Stimulated activated CD4-positive, alpha-beta T cell treated with anti-CD3 and anti-CD28 coated beads, Interleukin-12 subunit alpha, Interleukin-12 subunit beta, amount 100 ng/mL, for 4 hours (primary cell): ENCODE measurements around the gene FAM237B.
"Not testable (repeated sequence)": the region's sequence is repeated elsewhere in the genome, so short reads cannot be mapped to it uniquely, and the experiment has no call there.

Experiments
- DNase-seq: peaks from one replicate; pipeline ENCODE4 v3.0.0-alpha.2; 2020

Gene FAM237B

DNA sequence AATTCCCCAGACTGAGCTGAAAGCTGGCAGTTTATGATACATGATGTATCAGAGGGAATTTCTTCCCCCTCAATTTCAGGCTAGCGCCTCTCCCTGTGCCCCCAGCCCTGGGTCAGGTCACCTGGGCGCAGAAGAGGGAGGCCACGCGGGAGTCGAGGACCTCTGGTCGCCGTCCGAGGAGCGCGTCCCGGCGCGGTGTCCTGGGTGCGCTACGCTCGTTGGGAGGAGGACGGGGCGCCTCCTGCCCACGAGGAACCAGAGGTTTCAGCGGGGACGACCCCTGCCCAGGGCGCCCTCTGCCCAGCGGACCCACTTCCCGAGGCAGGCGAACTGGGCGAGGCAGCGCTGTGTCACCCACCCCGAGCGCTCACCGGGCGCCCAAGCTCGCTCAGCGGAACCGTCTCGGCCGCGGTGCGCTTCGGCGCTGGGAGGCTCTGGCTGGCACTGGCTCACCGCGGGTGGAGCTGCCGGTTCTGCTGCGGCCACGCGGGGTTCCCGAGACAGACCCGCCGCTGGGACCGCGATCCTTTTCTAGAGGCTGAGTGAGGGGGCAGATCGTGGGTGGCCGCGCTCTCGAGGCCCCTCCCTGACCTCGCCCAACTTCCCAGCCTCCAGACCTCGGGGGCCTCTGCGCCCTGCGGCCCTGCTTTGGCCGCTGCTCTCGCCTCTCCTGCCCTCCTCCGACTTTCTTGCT lies at the start of gene FAM237B:
TSS of gene FAM237B (minus strand) at position 504 of the 694 bp plus-strand sequence. CDS start 1,556 bp downstream, outside the sequence.
- no peak for DNase-seq

DNA sequence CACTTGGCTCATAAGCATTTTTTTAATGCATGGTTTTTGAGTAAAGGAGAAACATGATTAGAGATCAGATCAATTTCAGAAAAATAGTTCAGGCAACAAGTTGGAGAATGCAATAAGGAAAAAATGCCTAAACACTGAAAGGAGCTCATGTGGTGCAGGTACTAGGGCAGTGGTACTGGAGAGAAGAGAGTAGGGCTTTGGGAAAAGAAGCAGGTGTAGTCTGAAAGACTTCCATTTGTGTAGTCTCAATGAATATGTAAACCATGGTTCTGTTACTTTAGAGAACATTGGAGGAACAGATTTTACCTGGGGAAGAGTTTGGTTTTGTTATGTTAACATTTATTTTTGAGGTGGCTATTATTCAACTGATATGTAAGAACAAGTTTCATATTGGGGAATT lies 30.9 kb upstream of the FAM237B start:
- DNase-seq, result no peak

DNA sequence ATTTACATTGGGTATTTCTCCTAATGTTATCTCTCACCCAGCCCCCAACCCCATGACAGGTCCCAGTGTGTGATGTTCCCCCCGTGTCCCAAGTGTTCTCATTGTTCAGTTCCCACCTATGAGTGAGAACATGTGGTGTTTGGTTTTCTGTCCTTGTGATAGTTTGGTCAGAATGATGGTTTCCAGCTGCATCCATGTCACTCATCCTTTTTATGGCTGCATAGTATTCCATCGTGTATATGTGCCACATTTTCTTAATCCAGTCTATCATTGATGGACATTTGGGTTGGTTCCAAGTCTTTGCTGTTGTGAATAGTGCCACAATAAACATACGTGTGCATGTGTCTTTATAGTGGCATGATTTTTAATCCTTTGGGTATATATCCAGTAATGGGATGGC lies 28.9 kb upstream of the FAM237B start:
- DNase-seq, result not testable (repeated sequence)

DNA sequence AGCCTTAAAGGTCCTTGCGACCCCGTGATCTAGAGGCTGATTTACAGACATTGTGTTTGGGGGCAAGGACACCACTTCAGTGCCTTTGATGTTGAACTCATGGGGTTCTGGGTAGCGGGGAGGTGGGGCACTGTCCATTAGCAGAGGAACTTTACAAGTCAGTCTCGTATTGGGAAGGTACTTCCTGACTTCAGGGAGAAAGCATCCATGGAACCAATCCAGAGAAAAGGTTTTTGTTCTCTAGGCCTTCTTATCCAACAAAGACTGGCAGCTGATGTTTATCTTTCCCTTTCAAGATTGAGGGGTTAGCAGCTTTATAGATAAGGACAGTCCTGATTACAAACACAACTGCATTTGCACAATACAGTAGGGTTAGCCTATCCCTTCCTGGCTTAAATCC lies 28.2 kb upstream of the FAM237B start:
- DNase-seq, result no peak

DNA sequence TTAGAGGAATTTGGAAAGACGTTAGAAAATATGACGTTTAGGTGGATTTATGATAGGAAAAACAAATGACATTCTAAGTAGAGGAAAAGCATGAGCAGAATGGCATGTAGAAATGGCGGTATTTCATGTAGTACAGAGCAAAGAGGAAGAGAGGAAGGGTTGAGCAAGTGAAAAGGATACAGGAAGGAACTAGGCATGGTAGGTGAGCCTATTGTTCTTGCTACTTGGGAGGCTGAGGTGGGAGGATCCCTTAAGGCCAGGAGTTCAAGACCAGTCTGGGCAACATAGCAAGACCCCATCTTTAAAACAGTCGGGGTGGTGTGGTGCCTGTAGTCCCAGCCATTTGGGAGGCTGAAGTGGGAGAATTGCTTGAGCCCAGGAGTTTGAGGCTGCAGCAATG lies 26.7 kb upstream of the FAM237B start:
- no peak for DNase-seq

DNA sequence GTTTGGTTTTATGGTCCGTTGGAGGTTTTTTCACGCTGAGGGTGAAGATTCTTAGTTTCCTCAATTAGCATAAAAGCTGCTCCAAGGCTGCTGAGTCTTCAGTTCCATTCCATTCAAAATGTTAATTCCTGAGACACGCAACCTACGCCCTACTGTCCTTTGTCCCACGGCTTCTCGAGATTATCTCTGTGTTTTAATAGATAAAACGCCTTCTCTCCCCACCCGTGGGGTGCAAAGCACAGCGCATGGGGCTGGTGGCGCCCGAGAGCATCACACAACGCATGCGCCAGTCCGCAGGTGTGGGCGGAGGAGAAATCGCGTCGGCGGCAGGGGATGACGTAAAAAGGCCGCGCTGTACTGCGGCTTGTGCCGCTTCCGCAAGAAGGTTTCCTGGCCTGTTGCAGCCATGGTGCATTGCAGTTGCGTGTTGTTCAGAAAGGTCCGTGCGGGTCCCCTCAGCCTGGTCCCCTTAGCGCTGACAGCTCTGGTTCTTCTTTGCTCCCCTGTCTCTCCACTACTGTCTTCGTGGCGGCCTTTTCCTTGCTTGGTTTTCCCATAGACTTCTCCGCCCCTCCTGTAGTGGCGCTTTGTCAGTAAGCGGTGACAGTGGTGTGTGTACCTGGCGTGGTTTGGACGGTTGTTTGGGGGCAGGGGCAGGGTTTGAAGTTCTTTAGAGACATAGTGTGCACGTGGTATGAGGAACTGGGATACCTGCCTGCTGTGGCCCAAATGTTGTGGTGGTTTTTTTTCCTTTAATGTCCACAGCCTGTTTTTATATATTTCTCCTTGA lies 25.4 kb upstream of the FAM237B start, which contains the start of gene GTPBP10:
TSS of gene GTPBP10 (plus strand) at position 381 of the 790 bp plus-strand sequence. CDS start at position 407, 26 bp downstream.
- DNase-seq, result peak; percentile 96

DNA sequence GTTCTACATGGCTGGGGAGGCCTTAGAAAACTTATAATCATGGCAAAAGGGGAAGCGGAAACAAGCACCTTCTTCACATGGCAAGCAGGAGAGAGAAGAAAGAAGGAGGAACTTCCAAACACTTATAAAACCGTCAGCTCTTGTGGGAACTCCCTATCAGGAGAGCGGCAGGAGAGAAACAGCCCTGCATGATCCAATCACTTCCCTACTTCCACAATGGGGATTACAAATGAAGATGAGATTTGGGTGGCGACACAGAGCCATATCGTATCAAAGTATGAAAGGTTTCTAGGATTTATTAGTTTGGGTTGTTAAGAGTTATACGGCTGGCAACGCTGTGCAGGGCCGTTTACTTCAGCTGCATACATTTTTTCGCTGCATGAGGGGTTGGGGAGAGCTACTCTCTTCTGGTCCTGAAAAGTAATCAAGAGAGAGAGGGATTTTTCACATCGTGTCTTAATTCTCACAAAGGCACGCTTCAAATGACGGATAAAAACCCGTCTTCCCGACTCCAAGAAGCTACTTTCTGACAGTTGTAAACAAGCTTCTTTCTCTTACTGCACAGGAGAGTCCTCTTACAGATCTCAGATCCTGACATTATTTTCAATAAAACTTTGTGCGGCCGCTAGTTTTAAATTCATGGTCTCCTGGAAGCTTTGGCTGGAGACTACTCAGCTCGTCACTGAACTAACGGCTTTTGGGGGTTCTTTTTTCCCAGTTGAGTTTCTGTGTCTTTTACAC lies 24.7 kb upstream of the FAM237B start:
- DNase-seq, result no peak

DNA sequence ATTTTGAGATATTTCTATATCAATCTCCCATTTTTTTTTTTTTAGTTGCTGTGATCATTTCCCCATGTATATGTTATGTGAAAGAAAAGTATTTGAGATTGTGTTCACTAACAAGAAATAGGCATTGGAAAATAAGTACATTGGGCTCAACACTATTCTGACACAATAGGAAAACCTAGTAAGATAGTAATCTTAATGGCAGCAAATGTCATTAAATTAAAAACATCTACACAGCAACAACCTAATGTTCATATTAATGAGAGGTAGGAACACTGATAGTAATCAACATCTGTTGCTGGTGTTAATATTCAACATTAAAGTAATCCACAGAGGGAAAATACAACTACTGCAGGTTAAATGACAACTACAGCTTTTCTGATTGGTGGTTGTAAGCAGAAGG lies 23.9 kb upstream of the FAM237B start:
- no peak for DNase-seq

DNA sequence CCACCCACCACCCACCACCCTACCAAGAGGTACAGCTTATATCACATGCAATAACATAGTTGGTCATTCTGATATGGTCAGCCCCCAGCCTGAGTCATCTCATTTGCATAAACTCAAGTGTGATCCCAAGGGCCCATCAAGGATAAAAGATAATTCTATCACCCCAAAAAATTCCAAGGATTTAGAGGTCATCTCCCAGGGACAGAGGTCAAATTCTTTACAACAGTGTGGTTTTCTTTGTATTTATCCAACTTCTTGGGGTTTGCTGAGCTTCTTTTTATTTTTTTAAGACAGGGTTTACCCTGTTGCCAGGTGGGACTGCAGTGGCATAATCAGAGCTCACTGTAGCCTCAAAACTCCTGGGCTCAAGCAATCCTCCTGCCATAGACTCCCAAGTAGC lies 16.0 kb upstream of the FAM237B start:
- DNase-seq, result no peak

DNA sequence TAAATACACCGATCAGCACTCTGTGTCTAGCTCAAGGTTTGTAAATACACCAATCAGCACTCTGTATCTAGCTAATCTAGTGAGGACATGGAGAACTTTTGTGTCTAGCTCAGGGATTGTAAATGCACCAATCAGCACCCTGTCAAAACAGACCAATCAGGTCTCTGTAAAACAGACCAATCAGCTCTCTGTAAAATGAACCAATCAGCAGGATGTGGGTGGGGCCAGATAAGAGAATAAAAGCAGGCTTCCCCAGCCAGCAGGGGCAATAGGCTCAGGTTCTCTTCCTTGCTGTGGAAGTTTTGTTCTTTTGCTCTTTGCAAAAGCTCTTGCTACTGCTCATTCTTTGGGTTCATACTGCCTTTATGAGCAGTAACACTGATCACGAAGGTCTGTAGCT lies 13.8 kb upstream of the FAM237B start:
- not testable (repeated sequence) for DNase-seq

DNA sequence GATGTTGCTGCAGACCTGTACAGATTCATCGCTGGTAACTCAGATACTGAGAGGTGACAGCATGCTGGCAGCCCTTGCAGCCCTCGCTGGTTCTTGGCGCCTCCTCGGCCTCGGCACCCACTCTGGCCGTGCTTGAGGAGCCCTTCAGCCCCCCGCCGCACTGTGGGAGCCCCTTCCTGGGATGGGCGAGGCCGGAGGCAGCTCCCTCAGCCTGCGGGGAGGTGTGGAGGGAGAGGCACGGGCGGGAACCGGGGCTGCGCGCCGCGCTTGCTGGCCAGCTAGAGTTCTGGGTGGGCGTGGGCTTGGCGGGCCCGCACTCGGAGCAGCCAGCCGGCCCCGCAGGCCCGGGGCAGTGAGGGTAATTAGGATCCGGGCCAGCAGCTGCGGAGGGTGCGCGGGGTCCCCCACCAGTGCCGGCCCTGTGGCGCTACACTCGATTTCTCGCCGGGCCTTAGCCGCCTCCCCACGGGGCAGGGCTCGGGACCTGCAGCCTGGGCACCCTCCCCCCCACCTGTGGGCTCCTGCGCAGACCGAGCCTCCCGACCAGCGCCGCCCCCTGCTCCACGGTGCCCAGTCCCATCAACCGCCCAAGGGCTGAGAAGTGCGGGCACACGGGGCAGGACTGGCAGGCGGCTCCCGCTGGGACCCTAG lies 13.2 kb upstream of the FAM237B start:
- no peak for DNase-seq

DNA sequence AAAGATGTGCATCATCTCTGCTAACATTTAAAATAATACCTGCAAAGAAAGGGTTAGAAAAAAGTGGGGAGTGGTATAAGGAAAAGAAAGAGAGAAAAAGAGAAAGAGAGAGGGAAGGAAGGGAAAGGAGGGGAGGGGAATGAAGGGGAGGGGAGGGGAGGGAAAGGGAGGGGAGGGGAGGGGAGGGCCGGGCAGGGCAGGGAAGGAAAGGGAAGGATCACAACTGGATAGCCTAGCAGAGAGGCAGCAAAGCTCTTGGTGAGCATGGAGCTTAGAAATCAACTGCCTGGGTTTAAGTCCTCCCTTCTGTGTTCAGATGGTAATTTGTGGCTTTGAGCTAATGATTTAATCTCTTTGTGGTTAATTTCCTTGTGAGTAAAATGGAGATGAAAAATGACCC lies 5.4 kb upstream of the FAM237B start:
- DNase-seq, result no peak

DNA sequence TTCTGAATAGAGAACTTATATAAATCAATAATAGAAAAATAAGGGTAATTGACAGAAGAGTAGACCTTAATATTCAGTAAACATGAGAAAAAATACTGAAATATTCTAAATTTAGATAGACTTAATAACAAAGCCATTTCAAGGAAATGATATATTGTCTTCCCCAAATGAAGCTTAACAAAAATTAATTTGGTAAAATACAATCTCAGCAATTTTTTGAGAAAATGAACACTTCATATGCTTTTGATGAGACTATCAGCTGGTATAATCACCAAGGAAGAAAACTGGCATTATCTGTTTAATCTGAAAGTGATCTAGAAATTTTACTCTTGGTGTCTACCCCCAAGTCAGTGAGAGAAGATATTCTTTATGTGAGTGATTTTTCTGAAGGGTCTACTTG lies 1.7 kb upstream of the FAM237B start:
- DNase-seq, result no peak

DNA sequence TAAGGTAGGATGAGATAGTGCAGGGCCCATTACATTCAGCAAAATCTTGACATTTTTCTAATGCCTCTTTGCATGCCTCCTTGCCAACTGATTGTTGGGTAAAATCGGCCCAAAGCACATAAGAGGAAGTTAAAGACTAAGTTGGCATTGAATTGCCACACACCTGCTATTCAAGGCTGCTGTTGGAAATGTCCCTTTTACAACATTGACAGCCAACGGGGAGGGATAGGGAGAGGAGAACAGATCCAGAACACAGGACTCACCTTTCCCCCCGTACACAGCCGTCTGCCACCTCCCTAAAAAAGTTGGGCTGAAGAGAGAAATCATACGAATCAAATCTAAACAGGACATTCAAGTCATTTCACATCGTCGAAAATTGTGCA lies 695 bp downstream of the FAM237B start:
- no peak for DNase-seq

DNA sequence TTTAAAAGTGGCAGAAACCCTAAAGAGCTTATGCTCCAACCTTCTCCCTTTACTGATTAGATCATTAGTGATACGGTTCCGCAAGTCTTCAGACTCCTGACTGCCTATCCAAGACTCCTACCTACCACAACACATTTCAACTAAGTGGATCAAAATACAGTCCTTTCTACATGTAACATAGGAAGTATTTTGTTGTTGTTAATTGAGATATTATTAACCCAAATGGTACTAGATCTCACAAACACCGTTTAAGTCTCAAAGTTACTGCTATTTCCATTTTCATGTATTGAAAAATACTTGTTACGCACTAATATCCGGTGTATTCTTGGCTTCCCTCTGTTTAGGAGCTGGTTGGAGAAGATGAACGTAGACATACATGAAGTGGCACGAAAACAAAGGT lies 1.1 kb downstream of the FAM237B start:
- no peak for DNase-seq

DNA sequence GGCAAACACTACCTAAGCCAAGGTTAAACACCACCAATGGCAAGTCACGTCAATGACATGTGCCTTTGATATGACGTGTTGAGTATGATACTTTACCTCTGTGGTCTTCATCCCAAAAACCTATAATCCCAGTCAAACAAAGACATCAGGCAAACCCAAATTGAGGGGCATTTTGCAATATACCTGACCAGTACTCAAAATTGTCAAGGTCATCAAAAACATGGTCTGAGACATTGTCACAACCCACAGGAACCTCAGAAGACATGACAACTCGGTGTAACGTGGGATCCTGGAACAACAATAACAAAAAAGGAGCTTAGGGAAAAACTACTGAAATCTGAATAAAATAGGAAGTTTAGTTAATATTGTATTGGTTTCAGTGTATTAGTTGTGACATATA lies 7.2 kb downstream of the FAM237B start:
- no peak for DNase-seq

DNA sequence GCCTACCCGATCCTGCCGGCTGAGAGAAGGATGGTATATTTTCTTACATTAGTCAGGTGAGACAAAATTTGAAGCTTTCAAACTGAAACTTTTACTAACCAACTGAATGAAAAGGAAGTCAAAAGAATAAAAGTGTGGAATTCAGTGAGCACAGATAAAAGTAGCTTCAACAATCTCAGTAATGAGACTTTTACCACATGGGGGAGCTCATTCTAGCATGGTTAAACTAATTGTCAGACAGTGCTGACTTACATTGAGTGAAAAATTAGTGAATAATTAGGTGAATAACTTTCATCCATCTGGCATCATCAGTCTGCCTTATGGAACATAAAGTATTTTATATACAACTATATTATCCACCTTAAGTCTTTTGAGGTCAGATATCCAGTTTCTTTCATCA lies 8.4 kb downstream of the FAM237B start:
- DNase-seq, result no peak

DNA sequence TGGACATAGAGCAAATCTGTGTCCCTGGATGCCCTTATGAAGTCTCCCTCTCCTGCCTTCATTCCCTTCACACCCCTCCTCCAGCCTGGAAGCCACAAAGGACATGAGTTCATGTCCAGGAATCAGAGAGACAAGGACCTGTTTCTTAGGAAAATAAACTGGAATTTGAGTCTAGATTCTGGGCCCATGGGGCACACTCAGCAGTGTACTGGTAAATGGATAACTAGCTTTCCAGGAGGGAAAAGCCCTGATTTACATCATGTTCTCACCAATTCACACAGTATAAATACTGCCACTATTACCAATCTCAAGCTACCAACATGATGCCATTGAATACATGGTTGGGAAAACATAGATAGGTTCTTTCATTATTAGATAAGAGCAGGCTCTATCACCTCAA lies 9.9 kb downstream of the FAM237B start:
- DNase-seq, result no peak

DNA sequence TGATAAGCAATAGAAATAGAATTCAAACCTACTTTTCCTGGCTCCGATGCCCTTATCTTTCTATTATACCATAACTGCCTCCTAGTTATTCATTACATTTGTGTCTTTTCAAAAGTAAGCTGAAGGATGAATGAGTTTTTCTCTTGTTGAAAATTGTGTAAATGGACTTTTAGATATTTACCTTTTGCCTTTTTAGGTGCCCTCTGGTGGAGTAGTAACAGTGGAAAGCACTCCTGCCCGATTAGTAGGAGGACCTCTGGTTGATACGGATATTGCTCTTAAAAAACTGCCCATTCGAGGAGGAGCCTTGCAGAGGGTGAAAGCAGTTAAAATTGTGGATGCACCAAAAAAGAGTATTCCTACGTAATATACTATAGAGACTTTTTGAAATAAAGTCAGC lies 11.2 kb downstream of the FAM237B start:
- no peak for DNase-seq

DNA sequence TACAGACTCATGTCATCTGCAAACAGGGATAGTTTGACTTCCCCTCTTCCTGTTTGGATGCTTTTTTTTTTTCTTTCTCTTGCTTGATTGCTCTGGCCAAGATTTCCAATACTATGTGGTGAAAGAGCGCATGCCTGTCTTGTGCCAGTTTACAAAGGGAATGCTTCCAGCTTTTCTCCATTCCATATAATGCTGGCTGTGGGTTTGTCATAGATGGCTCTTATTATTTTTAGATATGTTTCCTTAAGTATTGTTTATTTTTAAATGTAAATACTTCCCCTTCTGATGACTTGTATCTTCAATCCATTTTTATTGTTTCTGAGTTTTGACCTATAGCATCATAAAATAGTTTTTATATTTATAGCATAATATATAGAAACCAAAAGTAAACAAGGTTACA lies 17.9 kb downstream of the FAM237B start:
- DNase-seq, result no peak

DNA sequence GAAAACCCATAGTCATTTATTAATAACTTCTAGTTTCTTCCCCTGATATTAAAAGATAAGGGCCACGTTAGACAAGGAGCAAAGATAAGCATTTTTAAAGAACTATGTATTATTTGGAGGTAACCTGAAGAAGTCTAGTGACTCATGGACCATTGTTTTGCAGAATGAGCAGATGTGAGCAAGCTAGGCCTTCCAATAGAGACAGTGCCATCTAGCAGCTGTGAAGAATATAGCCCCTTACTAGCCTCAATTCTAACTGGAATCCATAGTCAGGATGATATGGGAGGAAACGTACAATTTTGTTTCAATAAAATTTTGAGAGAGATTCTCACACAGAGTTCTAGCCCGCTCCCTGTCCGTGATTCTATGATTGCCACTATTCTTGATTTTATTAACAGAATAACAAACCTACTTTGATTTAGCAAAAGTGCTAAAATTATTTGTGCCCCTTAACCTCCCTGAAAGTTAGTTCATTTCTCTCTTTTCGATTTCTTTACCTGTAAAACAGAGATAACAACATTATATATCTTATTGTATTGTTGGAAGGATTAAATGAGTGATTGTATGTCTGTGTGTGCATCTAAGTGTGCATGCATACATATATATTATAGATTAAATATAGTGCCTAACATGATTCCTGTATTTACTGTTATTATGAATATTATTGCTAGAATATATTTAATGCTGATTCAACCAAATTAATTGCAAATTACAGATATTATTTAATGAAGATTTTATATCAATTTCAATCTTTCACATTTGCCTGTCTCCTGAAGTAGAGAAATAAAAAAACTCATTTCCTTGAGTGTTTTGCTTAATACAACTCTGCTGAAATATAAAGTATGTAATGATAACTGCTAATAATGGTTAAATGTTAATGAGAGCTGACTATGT lies 22.7 kb downstream of the FAM237B start:
- no peak for DNase-seq
